ENCODE results near the gene NPAS4.
A peak's percentile ranks its signal among the peaks of the same experiment; 100 is the strongest.

DNA sequence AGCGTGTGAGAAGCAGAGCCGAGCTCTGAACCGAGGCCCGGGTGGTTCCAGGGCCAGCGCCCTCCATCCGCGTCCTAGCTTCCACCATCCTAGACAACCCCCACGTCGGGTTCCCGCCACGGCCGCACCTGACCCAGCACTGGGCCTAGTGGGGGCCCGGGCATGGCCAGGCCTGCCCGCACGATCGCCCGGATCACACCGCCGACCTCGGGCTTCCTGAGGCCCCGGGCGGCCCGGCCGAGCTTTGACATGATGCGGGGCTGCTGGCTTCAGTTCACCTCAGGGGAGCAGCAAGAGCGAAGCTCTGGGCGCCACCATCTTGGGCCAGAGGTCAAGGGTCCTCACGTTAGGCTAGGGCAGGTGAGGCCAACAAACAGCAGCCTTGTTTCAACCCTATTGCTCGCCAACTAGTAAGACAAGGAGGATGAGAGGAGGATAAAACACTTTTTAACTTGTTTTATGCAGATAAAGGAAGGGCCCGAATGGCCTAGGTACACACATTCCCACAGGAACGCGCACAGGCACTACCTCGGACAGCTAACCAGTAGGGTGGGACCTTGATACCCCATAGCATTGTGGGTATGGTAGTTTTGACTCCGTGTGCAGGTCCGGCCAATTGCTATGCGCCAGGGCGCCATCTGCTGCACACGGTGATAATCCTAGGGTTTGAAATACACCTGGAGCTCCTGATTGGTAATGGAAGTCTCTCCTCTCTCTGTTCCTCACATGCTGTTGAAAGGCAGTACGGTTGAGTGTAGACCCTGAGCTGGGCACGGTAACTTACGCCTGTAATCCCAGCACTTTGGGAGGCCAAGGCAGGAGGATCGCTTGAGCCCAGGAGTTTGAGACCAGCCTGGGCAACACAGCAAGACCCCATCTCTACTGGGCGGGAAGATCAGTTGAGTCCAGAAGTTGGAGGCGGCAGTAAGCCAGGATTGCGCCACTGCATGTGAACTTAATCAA is 17.9 kb downstream of the NPAS4 start, which contains the start of gene MRPL11:
- TF ChIP-seq, protein P1, sequence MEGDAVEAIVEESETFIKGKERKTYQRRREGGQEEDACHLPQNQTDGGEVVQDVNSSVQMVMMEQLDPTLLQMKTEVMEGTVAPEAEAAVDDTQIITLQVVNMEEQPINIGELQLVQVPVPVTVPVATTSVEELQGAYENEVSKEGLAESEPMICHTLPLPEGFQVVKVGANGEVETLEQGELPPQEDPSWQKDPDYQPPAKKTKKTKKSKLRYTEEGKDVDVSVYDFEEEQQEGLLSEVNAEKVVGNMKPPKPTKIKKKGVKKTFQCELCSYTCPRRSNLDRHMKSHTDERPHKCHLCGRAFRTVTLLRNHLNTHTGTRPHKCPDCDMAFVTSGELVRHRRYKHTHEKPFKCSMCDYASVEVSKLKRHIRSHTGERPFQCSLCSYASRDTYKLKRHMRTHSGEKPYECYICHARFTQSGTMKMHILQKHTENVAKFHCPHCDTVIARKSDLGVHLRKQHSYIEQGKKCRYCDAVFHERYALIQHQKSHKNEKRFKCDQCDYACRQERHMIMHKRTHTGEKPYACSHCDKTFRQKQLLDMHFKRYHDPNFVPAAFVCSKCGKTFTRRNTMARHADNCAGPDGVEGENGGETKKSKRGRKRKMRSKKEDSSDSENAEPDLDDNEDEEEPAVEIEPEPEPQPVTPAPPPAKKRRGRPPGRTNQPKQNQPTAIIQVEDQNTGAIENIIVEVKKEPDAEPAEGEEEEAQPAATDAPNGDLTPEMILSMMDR (IDR thresholded peaks at IDR 0.05): peak; percentile 23 to 91 (median 25)
- TF ChIP-seq POLR2AphosphoS5 (IDR thresholded peaks at IDR 0.05; ENCODE audit: insufficient read depth in 1 of 2, low read depth in 1 of 2): peak; percentile 69 to 97

Data from vagina (tissue), 2 donors.